SU-DHL-6 (cell line): ENCODE data around the gene ATG9B.

Experiments
- H2AFZ ChIP-seq: fragments of 200-600 bp; sonication (generic); 2 replicates; pipeline ENCODE4 v1.6.1; 2014; ENCODE audit warnings: low read depth, mild to moderate bottlenecking, moderate library complexity, mixed read lengths, antibody characterized with exemption, low read length; ENCODE audit not compliant: severe bottlenecking
- H3F3A ChIP-seq: fragments of 200-600 bp; shearing (Covaris generic); 2 replicates; pipeline ENCODE4 v1.6.0; 2016; ENCODE audit warnings: antibody characterized with exemption, mild to moderate bottlenecking; ENCODE audit not compliant: insufficient read depth
- H3K27ac ChIP-seq: fragments of 200-600 bp; sonication (generic); 2 replicates; pipeline ENCODE4 v1.5.1; 2016; ENCODE audit warnings: low read depth, mild to moderate bottlenecking, low read length, moderate library complexity, mixed read lengths
- H3K27me3 ChIP-seq: fragments of 200-600 bp; sonication (generic), shearing (Covaris generic); 2 replicates; pipeline ENCODE4 v1.6.0; 2014; ENCODE audit warnings: mild to moderate bottlenecking, low read length
- H3K36me3 ChIP-seq: fragments of 200-600 bp; sonication (generic); 2 replicates; pipeline ENCODE4 v1.6.1; 2014; ENCODE audit warnings: mild to moderate bottlenecking, low read length, mixed read lengths
- H3K4me2 ChIP-seq: fragments of 300-600, 200-600 bp; shearing (Covaris generic), sonication (generic); 2 replicates; pipeline ENCODE4 v1.6.0; 2014; ENCODE audit warnings: low read length, low read depth, mild to moderate bottlenecking; ENCODE audit not compliant: poor library complexity, severe bottlenecking
- H3K4me3 ChIP-seq: fragments of 200-600 bp; sonication (generic); 2 replicates; pipeline ENCODE4 v1.5.1; 2014; ENCODE audit warnings: antibody characterized with exemption, low read length, mild to moderate bottlenecking, mixed read lengths; ENCODE audit not compliant: insufficient read depth, poor library complexity, severe bottlenecking
- H3K79me2 ChIP-seq: fragments of 200-600 bp; sonication (generic); 2 replicates; pipeline ENCODE4 v1.6.1; 2014; ENCODE audit warnings: mild to moderate bottlenecking, low read length, moderate library complexity; ENCODE audit not compliant: insufficient read depth
- H3K9ac ChIP-seq: fragments of 200-600 bp; sonication (generic); 2 replicates; pipeline ENCODE4 v1.7.0; 2014; ENCODE audit warnings: mild to moderate bottlenecking, low read length
- H3K9me2 ChIP-seq: fragments of 200-600 bp; sonication (generic); replicated peaks from 2 replicates; pipeline ENCODE4 v1.6.1; 2014; ENCODE audit warnings: low read length; ENCODE audit not compliant: insufficient read depth
- H3K9me3 ChIP-seq: fragments of 200-600 bp; sonication (generic); 2 replicates; pipeline ENCODE4 v1.6.1; 2014; ENCODE audit warnings: low read length, mixed read lengths; ENCODE audit not compliant: insufficient read depth
- H4K20me1 ChIP-seq: fragments of 200-600 bp; sonication (generic); 2 replicates; pipeline ENCODE4 v1.6.1; 2014; ENCODE audit warnings: low read depth, mild to moderate bottlenecking, antibody characterized with exemption, low read length, moderate library complexity, mixed read lengths
- EZH2phosphoT487 ChIP-seq: fragments of 200-600 bp; sonication (generic), shearing (Covaris generic); conservative IDR thresholded peaks from 2 replicates; pipeline ENCODE4 v1.6.1; 2018; ENCODE audit warnings: mild to moderate bottlenecking, antibody characterized with exemption, low read length, moderate library complexity, mixed read lengths
- TF ChIP-seq, protein P1 (sequence below): fragments of 200-600 bp; sonication (generic); IDR thresholded peaks from one replicate; pipeline ENCODE4 v1.5.1; 2017; ENCODE audit warnings: antibody characterized with exemption, mild to moderate bottlenecking, low read length, moderate library complexity; ENCODE audit not compliant: insufficient read depth, poor library complexity, severe bottlenecking

Gene ATG9B

DNA sequence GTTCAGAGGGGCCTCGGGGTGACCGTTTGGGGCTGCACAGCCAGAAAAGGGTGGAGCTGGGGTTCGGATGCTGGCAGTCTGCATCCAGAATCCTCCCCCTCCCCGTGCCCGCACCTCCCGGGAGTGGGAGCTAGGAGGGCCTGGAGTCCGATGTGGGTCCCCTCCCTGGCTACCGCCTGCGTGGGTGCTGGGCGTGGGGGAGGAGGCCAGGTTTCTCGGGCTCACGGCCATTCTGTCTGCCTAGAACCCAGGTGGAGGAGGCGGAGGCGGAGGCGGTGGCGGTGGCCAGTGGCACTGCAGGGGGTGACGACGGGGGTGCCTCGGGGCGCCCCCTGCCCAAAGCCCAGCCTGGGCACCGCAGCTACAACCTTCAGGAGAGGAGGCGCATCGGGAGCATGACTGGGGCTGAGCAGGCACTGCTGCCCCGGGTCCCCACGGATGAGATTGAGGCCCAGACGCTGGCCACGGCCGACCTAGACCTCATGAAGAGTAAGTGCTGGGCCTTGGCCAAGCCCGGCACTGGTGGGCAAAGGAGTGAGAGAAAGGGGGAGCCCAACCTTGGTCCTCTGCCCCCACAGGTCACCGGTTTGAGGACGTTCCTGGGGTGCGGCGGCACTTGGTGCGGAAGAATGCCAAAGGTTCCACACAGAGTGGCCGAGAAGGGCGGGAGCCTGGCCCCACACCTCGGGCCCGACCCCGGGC, 42.1 kb upstream of the ATG9B start:
- TF ChIP-seq EZH2phosphoT487: no peak
- TF ChIP-seq, protein P1, sequence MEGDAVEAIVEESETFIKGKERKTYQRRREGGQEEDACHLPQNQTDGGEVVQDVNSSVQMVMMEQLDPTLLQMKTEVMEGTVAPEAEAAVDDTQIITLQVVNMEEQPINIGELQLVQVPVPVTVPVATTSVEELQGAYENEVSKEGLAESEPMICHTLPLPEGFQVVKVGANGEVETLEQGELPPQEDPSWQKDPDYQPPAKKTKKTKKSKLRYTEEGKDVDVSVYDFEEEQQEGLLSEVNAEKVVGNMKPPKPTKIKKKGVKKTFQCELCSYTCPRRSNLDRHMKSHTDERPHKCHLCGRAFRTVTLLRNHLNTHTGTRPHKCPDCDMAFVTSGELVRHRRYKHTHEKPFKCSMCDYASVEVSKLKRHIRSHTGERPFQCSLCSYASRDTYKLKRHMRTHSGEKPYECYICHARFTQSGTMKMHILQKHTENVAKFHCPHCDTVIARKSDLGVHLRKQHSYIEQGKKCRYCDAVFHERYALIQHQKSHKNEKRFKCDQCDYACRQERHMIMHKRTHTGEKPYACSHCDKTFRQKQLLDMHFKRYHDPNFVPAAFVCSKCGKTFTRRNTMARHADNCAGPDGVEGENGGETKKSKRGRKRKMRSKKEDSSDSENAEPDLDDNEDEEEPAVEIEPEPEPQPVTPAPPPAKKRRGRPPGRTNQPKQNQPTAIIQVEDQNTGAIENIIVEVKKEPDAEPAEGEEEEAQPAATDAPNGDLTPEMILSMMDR: no peak
- no peaks in the 10 kb centered on the region for H3K36me3 ChIP-seq
- no peak overlapping the region for H3K9ac ChIP-seq
- H3F3A ChIP-seq: no peaks in the 10 kb centered on the region
- H3K9me3 ChIP-seq: no peaks in the 10 kb centered on the region
- peaks cover 11% of the 10 kb centered on the region; the same call in 1 of the 2 replicates for H3K79me2 ChIP-seq
- no peaks in the 10 kb centered on the region for H3K9me2 ChIP-seq
- no peak overlapping the region for H2AFZ ChIP-seq
- H3K27me3 ChIP-seq: no peaks in the 10 kb centered on the region
- H3K4me3 ChIP-seq: no peak overlapping the region
- no peak overlapping the region for H3K27ac ChIP-seq
- no peak overlapping the region for H3K4me2 ChIP-seq
- no peaks in the 10 kb centered on the region for H4K20me1 ChIP-seq

DNA sequence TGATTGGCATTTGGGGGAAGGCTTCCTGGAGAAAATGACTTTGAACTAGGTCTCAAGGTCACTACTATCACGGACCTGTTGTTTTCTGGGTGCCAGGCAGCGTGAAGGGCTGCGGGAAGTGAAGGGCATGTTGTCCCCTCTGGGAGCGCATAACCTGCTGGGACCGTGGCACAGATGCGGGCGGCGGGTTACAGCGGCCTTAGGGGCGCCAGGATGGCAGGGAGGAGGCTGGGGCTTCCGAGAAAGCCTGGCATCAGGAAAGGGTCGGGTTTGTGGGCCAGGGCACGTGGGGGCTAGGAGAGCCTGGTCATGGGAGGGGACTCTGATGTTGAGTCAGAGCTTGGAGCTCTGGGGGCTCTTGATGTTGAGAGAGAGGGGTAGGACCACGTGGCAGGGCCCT, 41.2 kb upstream of the ATG9B start:
- TF ChIP-seq EZH2phosphoT487: no peak
- TF ChIP-seq, protein P1: no peak
- Histone ChIP-seq H3K9me2 (no peaks in the 10 kb centered on the region), H3K27ac (no peak overlapping the region), H3K9ac (no peak overlapping the region), H3F3A (no peaks in the 10 kb centered on the region), H3K4me2 (no peak overlapping the region), H2AFZ (no peak overlapping the region), H3K36me3 (no peaks in the 10 kb centered on the region), H3K27me3 (no peaks in the 10 kb centered on the region), H3K9me3 (no peaks in the 10 kb centered on the region), H3K4me3 (no peak overlapping the region), H4K20me1 (no peaks in the 10 kb centered on the region), H3K79me2 (peaks cover 20% of the 10 kb centered on the region)

DNA sequence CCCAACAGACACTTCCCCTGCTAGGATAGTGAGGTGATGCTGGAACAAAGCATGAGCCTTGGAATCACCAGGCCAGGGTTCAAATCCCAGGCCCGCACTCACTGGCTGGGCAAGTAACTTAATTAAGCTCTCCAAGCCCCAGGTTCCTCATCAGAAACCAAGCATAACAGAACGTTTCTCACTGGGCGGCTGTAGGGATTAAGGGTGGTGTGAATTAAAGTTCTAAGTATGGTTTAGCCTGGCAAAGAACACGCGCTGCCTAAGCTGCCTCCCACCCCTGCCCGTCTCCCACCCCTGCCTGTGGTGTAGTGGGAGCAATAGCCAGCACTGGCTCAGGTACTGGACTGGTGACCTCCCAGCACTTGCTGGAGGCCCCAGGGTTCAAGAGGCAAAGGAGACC, 40.7 kb upstream of the ATG9B start:
- Histone ChIP-seq H2AFZ (no peak overlapping the region), H3K27me3 (no peaks in the 10 kb centered on the region), H3K9me3 (no peaks in the 10 kb centered on the region), H3K27ac (no peak overlapping the region), H3K79me2 (peaks cover 25% of the 10 kb centered on the region), H3K9me2 (no peaks in the 10 kb centered on the region), H3K4me3 (no peak overlapping the region), H3K9ac (no peak overlapping the region), H4K20me1 (no peaks in the 10 kb centered on the region), H3K36me3 (no peaks in the 10 kb centered on the region), H3F3A (no peaks in the 10 kb centered on the region), H3K4me2 (no peak overlapping the region)
- no peak for TF ChIP-seq EZH2phosphoT487
- TF ChIP-seq, protein P1: no peak
